SHP77 (cell line): ENCODE data around the gene PLTP.
"Not testable (repeated sequence)": the region's sequence is repeated elsewhere in the genome, so short reads cannot be mapped to it uniquely, and the experiment has no call there.

Experiments
- DNase-seq, 2 experiments: peaks; one replicate each; lab custom pipeline; 2025; lab: John Stamatoyannopoulos, UW

The PLTP gene

GRCh38 chr20:45944151-45944964 is 32.4 kb upstream of the PLTP start:
- DNase-seq: no peak

- DNase-seq: no peak
Observed at GRCh38 chr20:45943613-45944012, 31.7 kb upstream of the PLTP start.

DNA sequence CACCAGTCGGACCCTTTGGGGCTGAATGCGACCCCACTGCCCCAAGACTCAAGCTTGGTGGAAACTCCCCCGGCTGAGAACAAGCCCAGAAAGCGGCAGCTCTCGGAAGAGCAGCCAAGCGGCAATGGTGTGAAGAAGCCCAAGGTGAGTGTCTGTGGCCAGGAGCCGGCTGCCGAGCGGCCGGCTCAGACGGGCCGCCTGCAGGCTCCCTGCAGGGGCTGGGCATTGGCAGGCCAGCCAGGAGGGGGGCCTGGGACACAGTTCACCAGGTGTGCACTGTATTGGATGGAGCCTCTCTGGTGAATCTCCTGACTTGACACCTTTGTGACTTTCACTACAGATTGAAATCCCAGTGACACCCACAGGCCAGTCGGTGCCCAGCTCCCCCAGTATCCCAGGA is 28.5 kb upstream of the PLTP start:
- no peak for DNase-seq

GRCh38 chr20:45940053-45940452 is 28.1 kb upstream of the PLTP start:
- no peak for DNase-seq

GRCh38 chr20:45938727-45939438 is 26.9 kb upstream of the PLTP start:
- DNase-seq: no peak

- no peak for DNase-seq
Observed at GRCh38 chr20:45937765-45938164, 25.8 kb upstream of the PLTP start.

DNA sequence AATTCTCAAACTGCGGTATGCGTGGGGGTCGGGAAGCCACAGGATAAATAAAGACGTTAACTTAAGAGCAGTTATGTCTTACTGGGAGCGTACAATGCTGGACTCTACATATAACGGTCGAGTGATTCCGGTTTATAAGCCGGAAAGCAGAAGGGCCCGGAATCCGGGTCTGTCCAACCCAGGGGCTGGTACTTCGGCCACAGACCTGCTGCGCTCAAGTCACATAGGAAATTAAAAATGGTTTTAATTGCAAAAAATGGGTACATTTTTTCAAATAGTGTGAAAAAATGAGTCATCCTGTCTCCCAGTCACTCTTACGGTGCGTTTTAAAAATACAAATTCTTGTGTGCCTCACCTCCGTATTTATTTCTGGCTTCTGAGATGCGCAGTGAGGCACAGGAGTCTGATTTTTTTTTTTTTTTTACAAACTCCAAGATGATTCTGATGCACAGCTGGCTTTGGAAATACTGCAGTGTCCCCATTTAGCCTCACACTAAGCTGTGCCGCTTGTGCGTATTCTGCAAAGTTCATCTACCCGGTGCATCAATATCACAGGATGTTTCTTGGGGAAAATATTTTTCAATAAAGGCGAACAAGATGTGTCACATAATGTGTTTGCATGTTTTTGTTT is 23.6 kb upstream of the PLTP start:
- DNase-seq: no peak

DNA sequence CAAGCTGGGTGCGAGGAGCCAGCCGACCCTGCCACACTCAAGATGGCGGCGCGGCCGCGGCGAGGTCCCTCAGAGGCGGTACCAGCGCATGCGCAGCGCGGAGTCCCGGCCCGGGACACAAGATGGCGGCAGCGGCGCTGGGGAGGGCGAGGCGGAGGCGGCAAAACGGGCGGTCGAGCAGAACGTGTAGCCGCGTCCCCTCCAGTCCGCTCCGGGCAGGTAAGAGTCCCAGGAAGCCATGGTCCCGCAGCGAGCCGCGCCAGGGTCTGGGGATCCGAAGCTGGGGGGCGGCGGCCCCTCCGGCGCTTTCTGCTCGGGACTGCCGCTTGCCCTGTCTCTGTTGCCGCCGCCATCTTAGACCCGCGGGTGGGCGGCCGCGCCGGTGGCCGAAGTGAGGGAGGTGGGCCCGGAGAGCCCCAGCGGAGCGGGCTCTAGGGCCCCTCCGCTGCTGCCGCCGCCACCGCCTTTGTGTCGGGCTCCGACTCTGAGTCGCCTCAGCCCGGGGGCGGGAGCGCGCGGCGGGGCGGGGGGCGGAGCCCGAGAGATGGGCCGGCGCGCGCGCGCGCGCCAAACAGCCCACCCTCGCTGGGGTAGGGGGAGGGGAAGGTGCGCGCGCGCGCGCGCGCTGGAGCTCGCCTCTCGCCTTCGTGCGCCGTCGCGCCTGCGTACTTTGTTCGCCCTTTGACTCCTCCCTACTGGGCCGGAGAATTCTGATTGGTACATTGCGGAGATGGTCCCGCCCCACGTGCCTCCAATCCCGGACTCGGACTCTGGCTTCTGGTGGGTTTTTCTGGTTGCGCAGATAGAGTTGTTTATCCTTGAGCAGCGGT is 22.8 kb upstream of the PLTP start, which contains the start of gene PCIF1:
PCIF1 (plus strand) TSS at position 98 of the 830 bp plus-strand sequence. CDS start 4,317 bp downstream, outside the sequence.
- peak; percentile 94 to 95 for DNase-seq

GRCh38 chr20:45934046-45934585 is 22.2 kb upstream of the PLTP start:
- no peak for DNase-seq

DNA sequence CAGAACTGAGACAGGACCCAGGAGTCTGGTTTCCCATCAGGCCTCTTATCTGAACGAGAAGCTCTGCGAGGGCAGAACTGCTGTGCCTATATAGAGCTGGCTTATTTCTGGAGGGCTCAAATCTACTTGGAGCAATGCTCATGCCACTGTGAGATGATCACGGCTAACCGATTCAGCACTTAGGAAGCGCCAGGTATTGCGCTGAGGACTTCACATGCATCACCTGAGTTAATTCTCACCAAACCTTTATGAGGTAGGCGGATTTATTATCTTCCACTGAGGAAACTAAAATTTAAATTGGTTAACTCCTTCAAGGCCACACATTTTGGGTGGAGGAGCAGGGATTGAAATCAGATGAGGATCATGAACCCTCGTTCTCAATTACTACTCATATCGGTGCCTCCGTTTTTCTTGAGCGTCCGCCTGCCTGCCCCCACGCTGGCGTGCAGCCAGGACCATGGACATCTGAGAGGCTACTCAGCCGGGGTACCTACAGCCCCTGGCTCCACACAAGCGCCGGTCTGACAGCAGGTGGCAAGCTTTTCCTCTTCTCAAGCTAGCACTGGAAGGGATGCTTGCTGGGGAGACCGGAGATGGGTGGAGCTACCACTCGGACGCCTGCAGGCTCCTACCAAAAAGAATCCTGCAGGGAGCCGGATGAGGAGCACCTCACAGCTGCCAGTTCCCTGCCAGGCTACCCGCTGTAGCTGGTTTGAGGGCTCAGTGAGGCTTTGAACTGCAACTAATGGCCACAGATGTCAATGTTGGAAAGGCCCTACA is 21.5 kb upstream of the PLTP start:
- peak; percentile 85 to 93 for DNase-seq

DNA sequence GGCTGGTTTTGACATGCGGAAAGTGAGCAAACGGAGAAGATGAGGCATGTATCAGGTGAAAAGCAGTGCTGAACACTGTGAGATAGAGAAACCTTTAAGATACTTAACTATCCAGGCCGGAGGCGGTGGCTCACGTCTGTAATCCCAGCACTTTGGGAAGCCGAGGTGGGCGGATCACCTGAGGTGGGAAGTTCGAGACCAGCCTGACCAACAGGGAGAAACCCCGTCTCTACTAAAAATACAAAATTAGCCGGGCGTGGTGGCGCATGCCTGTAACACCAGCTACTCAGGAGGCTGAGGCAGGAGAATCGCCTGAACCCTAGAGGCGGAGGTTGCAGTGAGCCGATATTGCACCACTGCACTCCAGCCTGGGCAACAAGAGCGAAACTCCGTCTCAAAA is 19.7 kb upstream of the PLTP start:
- DNase-seq: not testable (repeated sequence)

DNA sequence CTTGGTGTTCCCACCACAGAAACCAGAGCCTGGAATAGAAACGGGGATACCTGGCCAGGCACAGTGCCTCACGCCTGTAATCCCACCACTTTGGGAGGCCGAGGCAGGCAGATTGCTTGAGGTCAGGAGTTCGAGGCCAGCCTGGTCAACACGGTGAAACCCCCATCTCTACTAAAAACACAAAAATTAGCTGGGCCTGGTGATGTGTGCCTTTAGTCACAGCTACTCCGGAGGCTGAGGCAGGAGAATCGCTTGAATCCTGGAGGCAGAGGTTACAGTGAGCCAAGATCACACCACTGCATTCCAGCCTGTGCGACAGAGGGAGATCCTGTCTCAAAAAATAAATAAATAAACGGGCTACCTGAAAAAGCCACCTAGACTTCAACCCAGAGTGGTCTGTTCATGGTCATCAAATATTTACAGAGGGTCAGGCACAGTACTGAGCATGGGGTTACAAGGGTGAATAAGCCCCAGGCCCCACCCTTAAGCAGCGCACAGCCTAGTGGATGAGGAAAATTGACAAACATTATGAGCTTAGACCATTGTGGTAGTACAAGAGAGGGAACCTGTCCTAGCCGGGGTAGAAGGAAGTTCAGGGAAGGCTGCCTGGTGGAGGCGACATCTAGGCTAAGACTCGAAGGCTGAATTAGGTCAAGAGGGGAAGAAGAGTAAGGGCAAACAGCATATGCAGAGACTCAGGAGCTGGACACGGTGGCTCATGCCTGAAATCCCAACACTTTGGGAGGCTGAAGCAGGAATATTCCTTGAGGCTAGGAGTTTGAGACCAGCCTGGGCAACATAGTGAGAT is 15.3 kb upstream of the PLTP start:
- DNase-seq: no peak

GRCh38 chr20:45926731-45927070 is 14.7 kb upstream of the PLTP start:
- DNase-seq: no peak

GRCh38 chr20:45925821-45926506 is 14.0 kb upstream of the PLTP start:
- DNase-seq: no peak

GRCh38 chr20:45924391-45925261 is 12.7 kb upstream of the PLTP start:
- DNase-seq: no peak

DNA sequence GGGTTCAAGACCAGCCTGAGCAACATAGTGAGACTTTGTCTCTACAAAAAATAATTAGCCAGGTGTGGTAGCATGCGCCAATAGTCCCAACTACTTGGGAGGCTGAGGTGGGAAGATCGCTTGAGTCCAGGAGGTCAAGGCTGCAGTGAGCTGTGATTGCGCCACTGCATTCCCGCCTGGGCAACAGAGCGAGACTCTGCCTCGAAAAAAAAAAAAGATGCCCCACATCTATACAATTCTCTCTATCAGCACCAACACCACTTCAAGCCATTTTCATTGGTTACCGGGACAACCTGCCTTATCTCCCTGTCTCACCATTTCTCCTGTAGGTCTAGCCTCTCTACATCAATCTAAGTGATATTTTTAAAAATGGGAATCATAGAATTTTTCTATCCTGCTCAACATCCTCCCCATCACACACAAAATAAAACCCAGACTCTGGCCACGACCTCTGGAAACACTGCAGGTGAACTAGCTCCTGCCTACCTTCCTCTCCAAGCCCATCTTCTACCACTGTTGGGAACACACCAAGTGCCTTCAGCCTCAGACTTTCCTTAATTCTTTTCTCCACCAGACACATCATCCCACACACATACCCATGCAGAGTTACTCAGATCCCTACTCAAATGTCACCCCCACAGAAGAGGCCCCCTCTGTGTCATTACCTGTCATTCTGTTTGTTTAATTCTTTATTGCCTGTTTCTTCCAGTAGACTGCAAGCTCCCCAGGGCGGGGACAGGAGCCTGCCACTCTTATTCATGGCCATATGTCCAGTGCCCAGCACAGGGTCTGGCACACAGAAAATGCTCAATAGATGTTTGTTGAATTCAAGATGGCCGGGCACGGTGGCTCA is 9.6 kb upstream of the PLTP start:
- no peak for DNase-seq
